HG02610 (cell line): ENCODE results near the gene MST1R.
"Not testable (repeated sequence)": the region's sequence is repeated elsewhere in the genome, so short reads cannot be mapped to it uniquely, and the experiment has no call there.

Source experiments
- ATAC-seq: cut with Tn5 transposase; IDR thresholded peaks from one replicate; pipeline ENCODE4 v1.9.1; 2021; ENCODE audit warnings: mild to moderate bottlenecking, moderate library complexity; ENCODE audit not compliant: unreplicated experiment

The MST1R gene

DNA sequence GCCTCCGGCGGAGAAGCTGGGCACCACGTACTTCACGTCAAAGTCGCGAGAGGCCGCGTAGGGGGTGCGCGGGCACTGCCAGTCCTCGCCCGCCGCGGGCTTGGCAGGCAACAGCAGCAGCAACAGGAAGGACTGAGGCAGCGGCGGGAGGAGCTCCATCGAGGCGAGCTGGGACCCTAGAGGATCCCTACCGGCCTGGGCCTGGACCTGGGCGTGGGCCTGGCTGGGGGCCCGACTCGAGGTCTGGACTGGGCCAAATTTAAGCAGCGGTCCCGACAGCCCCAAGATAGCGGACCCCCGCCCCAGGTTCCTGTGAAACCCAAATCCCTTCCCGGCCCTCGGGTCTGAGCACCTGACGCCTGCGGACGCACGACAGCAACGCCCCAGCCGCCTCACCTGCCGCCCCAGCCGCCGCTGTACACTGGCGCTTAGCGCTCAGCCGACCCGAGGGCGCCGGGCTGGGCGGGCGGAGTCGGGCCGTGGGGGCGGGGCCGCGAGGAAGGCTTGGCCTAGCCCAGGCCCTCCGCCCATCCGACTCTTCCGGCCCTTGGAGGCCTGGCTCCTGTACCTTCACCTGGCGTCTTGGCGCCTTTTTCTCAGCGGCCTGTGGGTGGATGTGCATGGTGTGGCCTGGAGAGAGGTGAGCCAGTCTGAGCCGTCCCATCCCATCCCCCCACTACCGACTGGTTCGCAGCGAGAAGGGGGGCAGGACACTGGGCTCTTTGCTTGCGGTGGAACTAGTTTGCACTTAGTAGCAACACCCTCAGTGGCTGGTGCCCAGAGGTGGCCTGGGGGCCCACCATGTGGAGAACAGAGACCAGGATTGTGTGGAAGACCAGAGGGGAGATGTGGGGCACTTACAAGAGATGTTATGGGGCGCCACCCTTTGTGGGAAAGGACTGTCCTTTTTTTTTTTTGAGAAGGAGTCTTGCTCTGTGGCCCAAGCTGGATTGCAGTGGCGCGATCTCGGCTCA lies at the start of gene MST1R:
TSS of gene MST1R (minus strand) at position 423 of the 974 bp plus-strand sequence. CDS start at position 159, 264 bp downstream.
- no peak for ATAC-seq

DNA sequence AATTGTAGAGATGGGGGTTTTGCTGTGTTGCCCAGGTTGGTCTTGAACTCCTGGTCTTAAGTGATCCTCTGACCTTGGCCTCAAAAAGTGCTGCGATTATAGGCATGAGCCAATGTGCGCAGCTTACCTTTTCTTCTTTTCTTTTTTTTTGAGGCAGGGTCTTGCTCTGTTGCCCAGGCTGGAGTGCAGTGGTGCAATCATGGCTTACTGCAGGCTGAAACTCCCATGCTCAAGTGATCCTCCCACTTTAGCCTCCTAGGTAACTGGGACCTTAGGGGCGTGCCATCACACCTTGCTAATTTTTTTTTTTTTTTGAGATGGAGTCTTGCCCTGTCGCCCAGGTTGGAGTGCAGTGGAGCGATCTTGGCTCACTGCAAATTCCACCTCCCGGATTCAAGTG lies 49.3 kb upstream of the MST1R start:
- no peak for ATAC-seq

DNA sequence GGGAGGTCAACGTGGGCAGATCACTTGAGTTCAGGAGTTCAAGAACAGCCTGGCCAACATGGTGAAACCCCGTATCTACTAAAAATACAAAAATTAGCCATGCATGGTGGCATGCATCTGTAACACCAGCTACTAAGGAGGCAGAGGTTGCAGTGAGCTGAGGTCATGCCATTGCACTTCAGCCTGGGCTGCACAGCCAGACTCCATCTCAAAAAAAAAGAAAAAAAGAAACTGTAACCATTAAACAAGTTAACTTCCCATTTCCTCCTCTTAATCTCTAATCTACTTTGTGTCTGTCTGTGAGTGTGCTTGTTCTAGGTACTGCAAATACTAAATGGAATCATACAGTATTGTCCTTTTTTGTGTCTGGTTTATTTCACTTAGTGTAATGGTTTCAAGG lies 39.0 kb upstream of the MST1R start:
- no peak for ATAC-seq

DNA sequence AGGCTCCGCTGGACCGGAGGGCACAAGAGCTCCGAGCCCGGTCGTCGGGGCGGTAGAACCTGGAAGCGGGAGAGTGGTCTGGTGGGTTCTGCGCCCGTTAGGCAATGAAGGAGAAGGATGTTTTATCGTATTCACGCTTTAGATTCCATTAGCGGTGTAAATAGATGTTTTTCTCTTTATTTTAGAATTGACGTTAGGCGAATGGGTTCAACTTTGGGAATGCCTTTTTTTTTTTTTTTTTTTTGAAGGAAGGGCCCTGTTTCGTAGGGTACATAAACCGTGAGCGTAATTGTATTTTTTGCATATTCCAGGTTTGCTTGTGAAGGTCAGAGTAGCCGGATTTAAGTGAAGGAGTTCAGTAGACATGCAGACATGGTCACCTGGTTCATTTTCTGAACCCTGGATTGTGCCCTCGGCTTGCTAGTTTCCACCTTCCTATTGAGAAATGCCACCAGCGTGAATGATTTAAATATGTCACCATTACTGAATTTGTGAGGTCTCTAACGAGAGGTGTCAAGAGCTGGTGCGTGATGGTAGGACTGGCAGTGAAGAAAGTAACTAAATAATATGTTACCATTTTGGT lies 37.1 kb upstream of the MST1R start:
- ATAC-seq: no peak

DNA sequence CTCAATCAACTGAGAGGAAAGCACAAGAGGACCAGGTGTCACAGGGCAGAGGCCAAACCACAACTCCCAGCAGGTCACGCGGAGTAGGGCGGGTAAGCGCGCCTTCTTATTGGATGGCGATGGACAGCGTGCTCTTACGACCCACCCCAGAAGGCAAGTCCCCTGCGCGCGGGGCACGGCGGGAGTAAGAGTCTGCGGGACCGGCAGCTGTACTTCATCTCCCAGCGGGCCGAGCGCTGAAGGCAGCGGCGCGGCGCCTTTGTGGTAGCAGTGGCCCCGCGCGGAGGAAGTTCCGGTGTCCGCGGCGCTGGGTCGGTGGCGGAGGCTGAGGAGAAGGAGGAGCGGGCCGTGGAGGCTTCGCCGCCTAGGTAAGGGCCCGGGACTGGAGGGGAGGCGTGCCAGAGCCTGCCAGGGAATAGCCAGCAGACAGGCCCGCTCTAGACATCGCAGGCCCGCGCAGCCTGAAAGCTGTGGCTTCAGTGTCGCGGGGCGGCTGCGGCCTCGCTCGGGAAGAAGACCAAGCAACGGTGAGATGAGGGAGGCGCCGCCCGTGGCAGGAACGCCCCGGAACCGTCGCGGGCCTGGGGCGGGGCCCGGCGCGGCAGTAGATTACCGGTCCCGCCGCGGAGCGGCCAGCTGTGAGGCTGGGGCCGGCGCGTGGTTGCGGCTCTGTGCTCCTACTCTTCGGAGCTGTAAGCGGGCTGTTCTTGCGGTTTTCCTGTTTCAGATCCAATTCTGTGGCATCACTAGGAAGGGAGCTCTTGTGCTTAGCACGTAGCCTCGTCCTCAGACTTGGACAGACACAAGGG lies 36.4 kb upstream of the MST1R start, which contains the start of gene RBM6:
TSS of gene RBM6 (plus strand) at position 293 of the 809 bp plus-strand sequence. CDS start 22,492 bp downstream, outside the sequence.
- peak; percentile 94 for ATAC-seq

DNA sequence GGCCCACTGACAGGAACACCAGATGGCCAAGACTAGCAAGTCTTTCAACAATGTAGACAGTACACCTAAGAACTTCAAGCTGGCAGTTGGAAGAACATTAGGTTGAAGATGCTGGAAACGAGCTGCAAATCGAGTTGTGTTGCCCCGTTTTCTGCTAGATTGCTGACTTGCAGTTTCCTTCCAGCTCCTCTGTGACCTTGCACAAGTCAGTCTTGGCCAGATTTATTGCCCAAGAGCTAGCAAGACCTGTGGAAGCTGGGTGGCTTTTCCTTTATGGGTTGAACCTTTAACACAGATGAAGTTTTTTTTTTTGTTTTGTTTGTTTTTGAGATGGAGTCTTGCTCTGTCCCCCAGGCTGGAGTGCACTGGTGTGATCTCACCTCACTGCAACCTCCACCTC lies 33.4 kb upstream of the MST1R start:
- no peak for ATAC-seq

DNA sequence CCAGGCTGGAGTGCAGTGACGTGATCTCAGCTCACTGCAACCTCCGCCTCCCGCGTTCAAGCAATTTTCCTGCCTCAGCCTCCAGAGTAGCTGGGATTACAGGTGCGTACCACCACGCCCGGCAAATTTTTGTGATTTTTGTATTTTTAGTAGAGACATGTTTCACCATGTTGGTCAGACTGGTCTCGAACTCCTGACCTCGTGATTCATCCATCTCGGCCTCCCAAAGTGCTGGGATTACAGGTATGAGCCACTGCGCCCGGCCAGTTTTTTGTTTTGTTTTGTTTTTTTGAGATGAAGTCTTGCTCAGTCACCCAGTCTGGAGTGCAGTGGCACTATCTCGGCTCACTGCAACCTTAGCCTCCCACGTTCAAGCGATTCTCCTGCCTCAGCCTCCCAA lies 28.6 kb upstream of the MST1R start:
- not testable (repeated sequence) for ATAC-seq

DNA sequence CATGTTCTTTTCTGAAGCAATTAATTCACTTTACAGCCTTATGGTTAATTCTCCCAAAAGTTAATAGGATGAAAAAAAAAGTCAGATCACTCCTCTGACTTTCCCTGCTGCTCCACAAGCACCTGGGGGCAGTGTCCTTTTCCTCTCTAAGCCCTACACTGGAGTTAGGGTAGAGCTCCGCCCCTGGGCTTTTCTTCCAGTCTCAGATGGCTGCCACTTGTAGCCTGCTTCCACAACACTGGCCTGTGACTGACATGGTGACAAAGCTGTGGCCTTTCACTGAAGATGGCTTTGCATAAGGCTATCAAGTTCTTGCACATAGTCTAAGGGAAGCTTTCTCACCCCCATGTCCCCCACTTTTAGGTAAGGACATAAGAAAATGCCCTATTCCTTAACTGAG lies 27.2 kb upstream of the MST1R start:
- no peak for ATAC-seq

DNA sequence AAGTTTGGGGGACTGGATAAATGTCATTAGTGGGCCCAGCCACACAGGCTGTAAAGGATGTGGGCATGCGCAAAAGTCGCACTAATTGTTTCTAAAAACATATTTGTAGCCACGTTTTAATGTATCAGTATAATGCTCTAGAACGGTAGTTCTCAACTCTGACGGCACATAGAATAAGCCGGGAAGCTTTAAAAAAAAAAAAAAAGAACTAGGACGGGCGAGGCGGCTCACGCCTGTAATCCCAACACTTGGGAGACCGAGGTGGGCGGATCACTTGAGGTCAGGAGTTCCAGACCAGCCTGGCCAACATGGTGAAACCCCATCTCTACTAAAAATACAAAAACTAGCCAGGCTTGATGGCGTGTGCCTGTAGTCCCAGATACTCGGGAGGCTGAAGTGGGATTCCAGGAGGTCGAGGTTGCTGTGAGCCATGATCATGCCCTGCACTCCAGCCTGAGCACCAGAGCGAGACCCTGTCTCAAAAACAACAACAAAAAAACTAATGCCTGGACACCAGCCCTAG lies 26.6 kb upstream of the MST1R start:
- ATAC-seq: no peak

DNA sequence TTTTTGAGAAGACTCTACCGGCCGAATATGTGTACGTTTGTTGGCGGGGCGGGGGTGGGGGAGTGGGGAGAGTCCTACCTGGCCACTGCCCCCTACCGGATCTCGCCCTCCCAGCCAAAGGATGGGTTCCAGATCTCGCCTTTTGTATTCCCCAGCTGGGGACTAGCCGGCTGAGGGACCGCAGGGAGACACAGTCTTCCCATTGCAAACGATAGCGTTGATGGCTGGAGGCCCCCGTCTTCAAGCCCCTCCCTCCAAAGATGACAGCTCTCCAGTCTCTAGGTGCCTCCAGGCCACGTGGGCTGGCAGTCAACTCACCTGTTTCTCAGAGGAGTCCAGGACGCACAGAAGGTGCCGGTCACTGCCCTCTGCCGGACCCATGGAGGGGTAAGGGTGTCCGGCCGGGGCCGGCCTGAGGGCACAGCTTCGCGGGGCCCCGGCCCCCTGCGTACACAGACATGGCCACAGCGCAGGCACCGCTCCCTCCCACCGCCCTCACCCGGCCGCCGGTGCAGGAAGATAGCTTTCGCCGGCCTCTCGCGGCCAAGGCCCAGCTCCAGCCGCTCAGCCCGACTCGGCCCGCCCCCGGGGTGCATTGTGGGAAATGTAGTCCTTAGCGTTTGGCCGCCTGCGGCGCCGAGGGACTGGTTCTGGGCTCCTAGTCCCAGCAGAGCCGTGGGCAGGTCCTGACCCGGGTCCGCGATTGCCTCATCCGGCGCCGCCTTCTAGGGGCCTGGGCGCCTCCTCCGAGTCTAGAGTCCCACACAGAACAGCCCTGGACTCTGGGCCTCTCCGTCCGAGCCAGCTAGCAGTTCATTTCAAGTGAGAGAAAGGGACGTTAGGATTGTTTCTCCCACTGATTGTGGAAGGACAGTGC lies 25.9 kb upstream of the MST1R start, which contains the start of gene MON1A:
TSS of gene MON1A (minus strand) at position 521 of the 877 bp plus-strand sequence. CDS start 16,465 bp downstream, outside the sequence.
- ATAC-seq: peak; percentile 89

DNA sequence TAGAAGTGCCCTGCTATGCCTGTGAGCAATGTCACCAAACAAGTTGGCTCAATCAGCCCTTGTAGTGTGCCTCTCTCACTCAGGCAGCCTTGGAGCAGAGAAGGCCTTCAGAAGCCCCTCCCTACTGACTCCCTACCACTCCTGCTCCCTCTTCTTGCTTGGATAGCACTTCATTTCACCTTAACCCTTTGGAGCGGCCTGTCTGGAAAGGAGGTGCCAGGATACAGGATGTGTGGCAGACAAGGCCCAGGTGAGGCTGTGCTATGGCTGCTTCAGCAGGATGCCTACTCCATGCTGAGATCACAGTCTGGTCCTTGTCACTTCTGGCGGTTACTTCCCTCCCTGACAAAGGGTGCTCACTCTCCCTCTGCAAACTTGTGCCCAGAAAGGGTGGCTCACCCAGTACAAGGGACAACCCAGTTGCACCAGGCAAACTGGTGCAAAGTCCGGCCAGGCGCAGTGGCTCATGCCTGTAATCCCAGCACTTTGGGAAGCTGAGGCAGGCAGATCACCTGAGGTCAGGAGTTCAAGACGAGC lies 24.9 kb upstream of the MST1R start:
- no peak for ATAC-seq

DNA sequence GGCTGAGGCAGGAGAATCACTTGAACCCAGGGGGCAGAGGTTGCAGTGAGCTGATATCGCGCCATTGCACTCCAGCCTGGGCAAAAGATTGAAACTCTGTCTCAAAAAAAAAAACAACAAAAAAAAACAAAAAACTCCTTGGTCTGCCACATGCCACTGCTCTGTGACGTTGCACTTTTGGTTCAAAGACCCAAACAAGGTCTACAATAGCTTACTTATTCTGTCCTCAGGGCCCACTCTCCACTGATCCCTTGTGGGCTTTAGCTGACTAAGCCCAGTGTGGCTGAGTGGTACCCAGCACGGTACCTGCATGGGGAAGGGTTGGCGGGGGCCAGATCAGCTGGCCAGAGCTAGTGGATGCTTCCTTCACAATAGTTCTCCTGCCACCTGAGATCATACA lies 24.1 kb upstream of the MST1R start:
- ATAC-seq: no peak

DNA sequence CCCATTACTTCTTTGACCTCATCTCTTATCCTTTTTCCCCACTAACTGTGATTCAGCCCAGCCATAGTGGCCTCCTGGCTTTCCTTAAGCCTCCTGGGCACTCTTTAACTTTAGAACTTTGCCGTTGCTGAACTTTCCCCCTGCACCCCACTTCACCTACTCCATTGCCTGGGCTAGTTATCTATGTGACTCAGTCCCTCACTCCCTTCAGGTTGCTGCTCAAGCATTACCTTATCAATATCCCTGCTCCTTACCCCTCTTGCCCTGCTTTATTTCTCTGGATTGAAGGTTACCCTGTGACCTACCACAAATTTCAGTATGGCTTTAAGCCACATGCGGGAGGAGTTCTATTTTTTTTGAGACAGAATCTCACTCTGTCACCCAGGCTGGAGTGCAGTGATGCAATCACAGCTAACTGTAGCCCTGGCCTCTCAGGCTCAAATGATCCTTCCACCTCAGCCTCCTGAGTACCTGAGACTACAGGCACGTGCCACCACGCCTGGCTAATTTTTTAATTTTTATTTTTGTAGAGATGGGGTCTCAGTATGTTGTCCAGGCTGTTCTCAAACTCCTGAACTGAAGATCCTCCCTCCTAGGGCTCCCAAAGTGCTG lies 22.6 kb upstream of the MST1R start:
- ATAC-seq: no peak

DNA sequence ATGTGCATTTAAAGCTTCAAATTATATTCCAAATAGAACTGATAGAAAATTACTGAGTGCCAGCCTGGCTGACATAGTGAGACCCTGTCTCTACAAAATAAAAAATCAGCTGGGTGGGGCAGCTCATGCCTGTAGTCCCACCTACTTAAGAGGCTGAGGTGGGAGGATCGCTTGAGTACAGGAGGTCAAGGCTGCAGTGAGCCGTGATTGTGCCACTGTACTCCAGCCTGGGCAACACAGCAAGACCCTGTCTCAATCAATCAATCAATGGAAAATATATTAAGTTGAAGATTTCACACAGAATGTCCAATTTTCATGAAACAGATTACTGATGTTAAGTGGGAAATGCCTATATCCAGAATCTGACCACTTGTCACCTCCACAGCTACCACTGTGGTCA lies 21.8 kb upstream of the MST1R start:
- no peak for ATAC-seq

DNA sequence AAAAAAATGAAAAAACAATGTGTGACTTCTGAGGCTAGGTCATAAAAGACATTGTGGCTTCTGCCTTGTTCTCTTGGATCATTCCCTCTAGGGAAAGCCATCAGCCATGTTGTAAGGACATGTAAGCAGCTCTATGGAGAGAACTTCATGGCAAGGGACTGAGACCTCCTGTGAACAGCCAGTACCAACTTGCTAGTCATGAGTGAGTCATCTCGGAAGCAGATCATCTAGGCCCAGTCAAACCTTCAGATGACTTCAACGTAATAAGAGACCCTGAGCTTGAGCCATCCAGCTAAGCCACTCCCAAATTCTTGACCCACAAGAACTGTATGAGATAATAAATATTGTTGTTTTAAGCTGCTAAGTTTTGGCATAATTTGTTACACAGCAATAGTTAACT lies 21.0 kb upstream of the MST1R start:
- no peak for ATAC-seq

DNA sequence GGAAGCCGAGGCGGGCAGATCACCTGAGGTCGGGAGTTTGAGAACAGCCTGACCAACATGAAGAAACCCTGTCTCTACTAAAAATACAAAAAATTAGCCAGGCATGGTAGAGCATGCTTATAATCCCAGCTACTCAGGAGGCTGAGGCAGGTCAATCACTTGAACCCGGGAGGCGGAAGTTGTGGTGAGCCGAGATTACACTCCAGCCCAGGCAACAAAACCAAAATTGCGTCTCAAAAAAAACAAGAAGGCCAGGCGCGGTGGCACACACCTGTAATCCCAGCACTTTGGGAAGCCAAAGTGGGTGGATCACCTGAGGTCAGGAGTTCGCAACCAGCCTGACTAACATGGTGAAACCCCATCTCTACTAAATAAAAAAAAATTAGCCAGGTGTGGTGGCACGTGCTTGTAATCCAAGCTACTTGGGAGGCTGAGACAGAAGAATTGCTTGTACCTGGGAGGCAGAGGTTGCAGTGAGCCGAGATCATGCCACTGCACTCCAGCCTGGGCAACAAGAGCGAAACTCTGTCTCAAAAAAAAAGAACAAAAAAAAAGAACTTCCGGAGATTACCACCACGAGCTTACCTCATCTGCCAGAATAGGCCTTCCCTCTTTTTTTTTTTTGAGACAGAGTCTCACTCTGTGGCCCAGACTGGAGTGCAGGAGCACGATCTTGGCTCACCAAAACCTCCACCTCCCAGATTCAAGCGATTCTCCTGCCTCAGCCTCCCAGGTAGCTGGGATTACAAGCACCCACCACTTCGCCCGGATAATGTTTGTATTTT lies 14.3 kb upstream of the MST1R start:
- not testable (repeated sequence) for ATAC-seq

DNA sequence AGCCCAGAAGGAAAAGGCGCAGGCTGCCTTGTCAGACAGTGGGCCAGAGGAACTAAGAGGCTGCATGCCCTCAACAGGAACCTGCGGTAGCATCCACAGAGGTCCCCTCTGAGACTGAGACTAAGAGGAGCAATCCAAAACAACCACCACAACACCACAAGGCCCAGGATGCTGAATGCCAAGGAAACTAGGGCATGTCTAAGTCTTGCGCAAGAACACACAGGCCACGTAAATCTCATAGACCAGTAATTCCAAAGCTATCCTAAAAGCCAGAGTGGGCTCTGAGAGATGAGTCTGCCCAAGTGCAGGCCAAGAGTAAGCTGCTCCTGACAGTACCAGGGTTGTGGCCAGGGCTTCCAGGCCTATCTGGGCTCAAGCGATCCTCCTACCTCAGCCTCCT lies 13.0 kb upstream of the MST1R start:
- no peak for ATAC-seq

DNA sequence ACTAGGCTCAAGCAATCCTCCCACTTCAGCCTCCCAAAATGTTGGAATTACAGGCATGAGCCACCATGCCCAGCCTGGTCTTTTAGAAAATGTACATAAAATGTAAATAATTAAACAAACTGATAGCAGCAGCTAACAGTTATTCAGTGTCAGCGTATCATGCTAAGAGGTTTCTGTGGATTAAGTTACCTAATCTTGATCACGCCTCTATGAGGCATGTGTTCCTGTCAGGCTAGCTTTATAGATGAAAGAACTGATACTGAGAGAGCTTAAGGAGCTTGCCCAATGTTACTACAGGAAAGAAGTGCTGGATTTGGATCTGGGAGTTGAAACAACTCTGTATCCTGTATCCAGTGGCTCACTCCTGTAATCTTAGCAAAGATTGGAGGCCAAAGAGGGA lies 11.2 kb upstream of the MST1R start:
- ATAC-seq: no peak
